ENCODE results near the gene NIT1.

DNA sequence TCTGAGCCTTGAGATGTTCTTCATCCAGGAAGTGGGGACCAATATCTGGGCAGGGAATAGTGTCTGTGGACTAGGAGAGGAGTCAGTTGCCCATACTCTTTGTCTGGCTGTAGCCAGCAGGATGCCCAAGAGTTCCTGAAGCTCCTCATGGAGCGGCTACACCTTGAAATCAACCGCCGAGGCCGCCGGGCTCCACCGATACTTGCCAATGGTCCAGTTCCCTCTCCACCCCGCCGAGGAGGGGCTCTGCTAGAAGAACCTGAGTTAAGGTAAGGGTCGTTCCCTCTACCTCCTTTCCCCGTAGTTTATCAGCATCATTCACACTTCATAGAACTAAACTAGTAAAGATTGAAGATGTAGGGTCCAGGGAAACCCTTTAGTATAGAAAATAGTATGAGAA, 44.9 kb downstream of the NIT1 start:
- TF ChIP-seq EP300 (IDR thresholded peaks at IDR 0.05) (no peak), POLR2AphosphoS5 (IDR thresholded peaks at IDR 0.05) (no peak), CTCF (IDR thresholded peaks at IDR 0.05) (no peak), POLR2A (IDR thresholded peaks at IDR 0.05) (no peak)

All from suprapubic skin (tissue), 4 donors.